Left lung (tissue), 10 donors: ENCODE results near the gene OTOG. TPM values are rescaled to one million over a fixed set of nuclear protein-coding genes. Genes with fewer than 3 reads are reported as not detected.

Source experiments
- ATAC-seq: fragments of 200-7000 bp; cut with Tn5 transposase; one replicate; pipeline ENCODE4 v1.9.1; 2020; ENCODE audit warnings: moderate library complexity
- DNase-seq, 4 donors: peaks; one replicate each; pipeline ENCODE4 v3.0.0-alpha.2; 2013 to 2020
- H3K27ac ChIP-seq, 2 donors: fragments of 200-600 bp; sonication (generic) in 1 of 2; one replicate each; pipeline versions ENCODE4 v1.5.0 to v1.8.0; 2020 to 2021
- H3K27me3 ChIP-seq, 2 donors: fragments of 200-600 bp; sonication (generic) in 1 of 2; one replicate each; pipeline versions ENCODE4 v1.5.0 to v1.8.0; 2020 to 2021
- H3K36me3 ChIP-seq, 2 donors: fragments of 200-600 bp; sonication (generic) in 1 of 2; one replicate each; pipeline versions ENCODE4 v1.5.0 to v1.8.0; 2020 to 2021
- H3K4me1 ChIP-seq, 2 donors: fragments of 200-600 bp; one replicate each; pipeline ENCODE4 v1.8.0; 2021
- H3K4me3 ChIP-seq, 2 donors: fragments of 200-600 bp; sonication (generic) in 1 of 2; one replicate each; pipeline versions ENCODE4 v1.5.0 to v1.8.0; 2020 to 2021; ENCODE audit warnings: mild to moderate bottlenecking in 1 of 2
- H3K9me3 ChIP-seq, 2 donors: fragments of 200-600 bp; sonication (generic) in 1 of 2; one replicate each; pipeline versions ENCODE4 v1.5.0 to v1.8.0; 2020 to 2021
- CTCF ChIP-seq, 2 donors: fragments of 200-600 bp; sonication (generic) in 1 of 2; IDR thresholded peaks; one replicate each; pipeline versions ENCODE4 v1.5.0 to v1.8.0; 2021; ENCODE audit warnings: antibody characterized with exemption in 2 of 2
- intact Hi-C, 2 donors: fragments of 100-400 bp; cut with DNase I; formaldehyde crosslinking; loops; one replicate each; pipeline versions ENCODE4 v1.11.2 to v1.14.2; 2022
- polyA plus RNA-seq, 6 donors: library from polyadenylated mRNA; unstranded; fragments of 120-200 nt; gene quantifications; one replicate each; pipeline ENCODE4 v1.2.1, GENCODE V29; 2013; ENCODE audit not compliant: insufficient read length in 6 of 6
- total RNA-seq, 2 donors: library from RNA; stranded (reverse); fragmentation: NEBNext Ultra II Directional; extraction: Animal tissue kit (Norgen Biotek cat#: 25700); gene quantifications; one replicate each; pipeline ENCODE4 v1.2.1, GENCODE V29; 2021
- donor health status: DM: no; HTN: yes; CAD: no.
- donor health status: DM: no; HTN: no; CAD: no.

OTOG gene
- total and polyA plus RNA-seq, 8 donors = 0.04 to 0.24 (median 0.11) TPM; not detected in 2

GRCh38 chr11:17574141-17575091 lies 27.4 kb downstream of the OTOG start:
- DNase-seq (no peak), ATAC-seq (no peak)
- Histone ChIP-seq H3K27me3 (no peaks in the 10 kb centered on the region), H3K9me3 (no peaks in the 10 kb centered on the region), H3K4me1 (no peaks in the 10 kb centered on the region), H3K4me3 (no peak overlapping the region), H3K27ac (no peak overlapping the region), H3K36me3 (no peaks in the 10 kb centered on the region)
- TF ChIP-seq CTCF (IDR thresholded peaks at IDR 0.05) = no peak
- intact Hi-C loops = no loop called here

GRCh38 chr11:17575431-17576425 lies 28.7 kb downstream of the OTOG start:
- no peaks in the 10 kb centered on the region for H3K27me3 ChIP-seq
- H3K27ac ChIP-seq = no peak overlapping the region
- TF ChIP-seq CTCF (IDR thresholded peaks at IDR 0.05) = no peak
- no peaks in the 10 kb centered on the region for H3K4me1 ChIP-seq
- no peak overlapping the region for H3K4me3 ChIP-seq
- no peak for DNase-seq
- H3K36me3 ChIP-seq = no peaks in the 10 kb centered on the region
- no peaks in the 10 kb centered on the region for H3K9me3 ChIP-seq
- intact Hi-C loops = no loop called here
- ATAC-seq = no peak

GRCh38 chr11:17578296-17578695 lies 31.2 kb downstream of the OTOG start:
- intact Hi-C loops = no loop called here
- Histone ChIP-seq H3K27ac (no peak overlapping the region), H3K4me1 (no peaks in the 10 kb centered on the region), H3K9me3 (no peaks in the 10 kb centered on the region), H3K4me3 (no peak overlapping the region), H3K27me3 (no peaks in the 10 kb centered on the region), H3K36me3 (no peaks in the 10 kb centered on the region)
- ATAC-seq = no peak
- no peak for TF ChIP-seq CTCF (IDR thresholded peaks at IDR 0.05)
- DNase-seq = no peak

GRCh38 chr11:17578958-17579357 lies 31.9 kb downstream of the OTOG start:
- no peaks in the 10 kb centered on the region for H3K27me3 ChIP-seq
- H3K4me3 ChIP-seq = no peak overlapping the region
- no peaks in the 10 kb centered on the region for H3K9me3 ChIP-seq
- intact Hi-C loops = no loop called here
- H3K36me3 ChIP-seq = no peaks in the 10 kb centered on the region
- no peak overlapping the region for H3K27ac ChIP-seq
- ATAC-seq (no peak), DNase-seq (no peak)
- H3K4me1 ChIP-seq = no peaks in the 10 kb centered on the region
- TF ChIP-seq CTCF (IDR thresholded peaks at IDR 0.05) = no peak

GRCh38 chr11:17579451-17579850 lies 32.4 kb downstream of the OTOG start:
- Histone ChIP-seq H3K27me3 (no peaks in the 10 kb centered on the region), H3K27ac (no peak overlapping the region), H3K9me3 (no peaks in the 10 kb centered on the region), H3K4me3 (no peak overlapping the region), H3K36me3 (no peaks in the 10 kb centered on the region), H3K4me1 (no peaks in the 10 kb centered on the region)
- no peak for ATAC-seq
- no peak for DNase-seq
- intact Hi-C loops = no loop called here
- no peak for TF ChIP-seq CTCF (IDR thresholded peaks at IDR 0.05)
